ENCODE results near the gene PTPRN2.

- TF ChIP-seq, protein P1, sequence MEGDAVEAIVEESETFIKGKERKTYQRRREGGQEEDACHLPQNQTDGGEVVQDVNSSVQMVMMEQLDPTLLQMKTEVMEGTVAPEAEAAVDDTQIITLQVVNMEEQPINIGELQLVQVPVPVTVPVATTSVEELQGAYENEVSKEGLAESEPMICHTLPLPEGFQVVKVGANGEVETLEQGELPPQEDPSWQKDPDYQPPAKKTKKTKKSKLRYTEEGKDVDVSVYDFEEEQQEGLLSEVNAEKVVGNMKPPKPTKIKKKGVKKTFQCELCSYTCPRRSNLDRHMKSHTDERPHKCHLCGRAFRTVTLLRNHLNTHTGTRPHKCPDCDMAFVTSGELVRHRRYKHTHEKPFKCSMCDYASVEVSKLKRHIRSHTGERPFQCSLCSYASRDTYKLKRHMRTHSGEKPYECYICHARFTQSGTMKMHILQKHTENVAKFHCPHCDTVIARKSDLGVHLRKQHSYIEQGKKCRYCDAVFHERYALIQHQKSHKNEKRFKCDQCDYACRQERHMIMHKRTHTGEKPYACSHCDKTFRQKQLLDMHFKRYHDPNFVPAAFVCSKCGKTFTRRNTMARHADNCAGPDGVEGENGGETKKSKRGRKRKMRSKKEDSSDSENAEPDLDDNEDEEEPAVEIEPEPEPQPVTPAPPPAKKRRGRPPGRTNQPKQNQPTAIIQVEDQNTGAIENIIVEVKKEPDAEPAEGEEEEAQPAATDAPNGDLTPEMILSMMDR (IDR thresholded peaks at IDR 0.05): no peak
- no peak for TF ChIP-seq EP300 (IDR thresholded peaks at IDR 0.05; ENCODE audit: borderline replicate concordance in 1 of 2, low read depth in 1 of 2, low read length in 1 of 2)
- no peak for TF ChIP-seq REST (IDR thresholded peaks at IDR 0.05; ENCODE audit: low read depth, low read length)
- no peak for TF ChIP-seq TCF12 (IDR thresholded peaks at IDR 0.05)
- no peak for TF ChIP-seq EZH2phosphoT487 (IDR thresholded peaks at IDR 0.05; ENCODE audit: borderline replicate concordance, low read depth)
- TF ChIP-seq RFX5 (IDR thresholded peaks at IDR 0.05; ENCODE audit: low read length): no peak
- TF ChIP-seq USF2 (IDR thresholded peaks at IDR 0.05; ENCODE audit: borderline replicate concordance, low read depth, low read length): no peak
These were observed 510.3 kb downstream of the PTPRN2 start for GRCh38 chr7:158077151-158077840.
